ENCODE data around the gene ANXA1. TPM values are rescaled to one million over a fixed set of nuclear protein-coding genes. Genes with fewer than 3 reads are reported as not detected.

ANXA1 gene
- total RNA-seq, 2 donors from 2014 or later: 69.8 to 142 TPM

DNA sequence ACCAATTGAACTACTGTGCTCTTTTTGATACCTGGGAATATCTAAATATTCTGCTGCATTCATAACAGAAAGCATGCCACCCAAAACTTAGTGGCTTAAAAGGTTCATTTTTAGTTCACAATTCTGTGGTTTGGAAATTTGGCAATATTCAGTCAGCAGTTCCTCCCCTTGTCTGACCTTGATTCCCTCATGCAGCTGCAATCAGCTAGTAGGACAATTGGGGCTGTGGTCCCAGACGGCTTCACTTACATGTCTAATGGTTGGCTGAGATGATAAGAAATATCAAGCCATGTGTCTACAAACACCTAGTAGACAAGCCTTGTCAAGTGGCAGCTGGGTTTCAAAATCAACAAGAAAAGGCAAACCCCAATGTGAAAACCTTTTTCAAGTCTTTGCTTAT lies 51.3 kb downstream of the ANXA1 start:
- Histone ChIP-seq H3K4me3 (no peak overlapping the region), H3K27ac (no peak overlapping the region), H3K4me1 (no peaks in the 10 kb centered on the region), H3K27me3 (no peaks in the 10 kb centered on the region), H3K36me3 (no peaks in the 10 kb centered on the region), H3K9me3 (no peaks in the 10 kb centered on the region)
- no peak for DNase-seq (ENCODE audit: low spot score)
- TF ChIP-seq, protein P1, sequence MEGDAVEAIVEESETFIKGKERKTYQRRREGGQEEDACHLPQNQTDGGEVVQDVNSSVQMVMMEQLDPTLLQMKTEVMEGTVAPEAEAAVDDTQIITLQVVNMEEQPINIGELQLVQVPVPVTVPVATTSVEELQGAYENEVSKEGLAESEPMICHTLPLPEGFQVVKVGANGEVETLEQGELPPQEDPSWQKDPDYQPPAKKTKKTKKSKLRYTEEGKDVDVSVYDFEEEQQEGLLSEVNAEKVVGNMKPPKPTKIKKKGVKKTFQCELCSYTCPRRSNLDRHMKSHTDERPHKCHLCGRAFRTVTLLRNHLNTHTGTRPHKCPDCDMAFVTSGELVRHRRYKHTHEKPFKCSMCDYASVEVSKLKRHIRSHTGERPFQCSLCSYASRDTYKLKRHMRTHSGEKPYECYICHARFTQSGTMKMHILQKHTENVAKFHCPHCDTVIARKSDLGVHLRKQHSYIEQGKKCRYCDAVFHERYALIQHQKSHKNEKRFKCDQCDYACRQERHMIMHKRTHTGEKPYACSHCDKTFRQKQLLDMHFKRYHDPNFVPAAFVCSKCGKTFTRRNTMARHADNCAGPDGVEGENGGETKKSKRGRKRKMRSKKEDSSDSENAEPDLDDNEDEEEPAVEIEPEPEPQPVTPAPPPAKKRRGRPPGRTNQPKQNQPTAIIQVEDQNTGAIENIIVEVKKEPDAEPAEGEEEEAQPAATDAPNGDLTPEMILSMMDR (IDR thresholded peaks at IDR 0.05): no peak

DNA sequence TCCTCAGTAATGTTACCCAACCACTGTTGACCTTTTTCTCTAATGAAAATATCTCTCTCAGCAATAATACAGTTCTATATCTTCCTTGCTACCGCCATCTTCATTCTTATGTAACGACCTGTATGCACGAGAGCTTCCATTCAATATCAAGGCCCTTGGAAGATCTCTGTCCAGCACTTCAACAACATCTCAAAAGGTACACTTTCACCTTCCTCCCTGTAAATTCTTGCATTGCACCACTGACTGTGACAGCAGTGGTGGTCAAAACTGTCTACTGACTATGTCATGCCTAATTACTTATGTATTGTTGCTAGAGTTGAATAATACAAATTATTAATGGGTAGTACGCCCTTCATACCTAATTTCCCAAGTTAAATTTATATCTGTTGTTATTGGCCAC lies 53.3 kb downstream of the ANXA1 start:
- no peaks in the 10 kb centered on the region for H3K36me3 ChIP-seq
- no peak overlapping the region for H3K4me3 ChIP-seq
- DNase-seq (ENCODE audit: low spot score): no peak
- no peak overlapping the region for H3K27ac ChIP-seq
- H3K9me3 ChIP-seq: no peaks in the 10 kb centered on the region
- TF ChIP-seq, protein P1 (IDR thresholded peaks at IDR 0.05): no peak
- no peaks in the 10 kb centered on the region for H3K27me3 ChIP-seq
- H3K4me1 ChIP-seq: no peaks in the 10 kb centered on the region

DNA sequence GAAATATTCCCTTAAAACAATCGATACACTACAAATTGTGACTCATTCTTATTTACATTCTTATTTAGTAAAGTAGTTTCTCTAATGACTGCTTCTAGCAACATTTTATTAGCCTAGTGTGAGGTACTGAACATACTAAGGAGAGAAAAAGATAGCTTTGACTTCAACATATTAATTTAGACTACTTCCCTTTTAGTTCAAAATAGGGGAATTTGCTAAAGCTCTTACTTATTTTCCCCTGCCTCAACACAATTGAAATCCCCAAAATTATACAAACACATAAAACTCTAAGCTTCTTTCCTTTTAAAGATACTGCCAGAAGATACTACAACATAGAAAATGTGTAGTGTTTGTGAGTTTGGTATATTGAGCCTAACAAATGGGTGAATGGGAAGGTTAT lies 55.2 kb downstream of the ANXA1 start:
- H3K27me3 ChIP-seq: no peaks in the 10 kb centered on the region
- no peak overlapping the region for H3K27ac ChIP-seq
- H3K9me3 ChIP-seq: no peaks in the 10 kb centered on the region
- H3K4me1 ChIP-seq: no peaks in the 10 kb centered on the region
- H3K4me3 ChIP-seq: no peak overlapping the region
- TF ChIP-seq, protein P1 (IDR thresholded peaks at IDR 0.05): no peak
- H3K36me3 ChIP-seq: no peaks in the 10 kb centered on the region
- no peak for DNase-seq (ENCODE audit: low spot score)

DNA sequence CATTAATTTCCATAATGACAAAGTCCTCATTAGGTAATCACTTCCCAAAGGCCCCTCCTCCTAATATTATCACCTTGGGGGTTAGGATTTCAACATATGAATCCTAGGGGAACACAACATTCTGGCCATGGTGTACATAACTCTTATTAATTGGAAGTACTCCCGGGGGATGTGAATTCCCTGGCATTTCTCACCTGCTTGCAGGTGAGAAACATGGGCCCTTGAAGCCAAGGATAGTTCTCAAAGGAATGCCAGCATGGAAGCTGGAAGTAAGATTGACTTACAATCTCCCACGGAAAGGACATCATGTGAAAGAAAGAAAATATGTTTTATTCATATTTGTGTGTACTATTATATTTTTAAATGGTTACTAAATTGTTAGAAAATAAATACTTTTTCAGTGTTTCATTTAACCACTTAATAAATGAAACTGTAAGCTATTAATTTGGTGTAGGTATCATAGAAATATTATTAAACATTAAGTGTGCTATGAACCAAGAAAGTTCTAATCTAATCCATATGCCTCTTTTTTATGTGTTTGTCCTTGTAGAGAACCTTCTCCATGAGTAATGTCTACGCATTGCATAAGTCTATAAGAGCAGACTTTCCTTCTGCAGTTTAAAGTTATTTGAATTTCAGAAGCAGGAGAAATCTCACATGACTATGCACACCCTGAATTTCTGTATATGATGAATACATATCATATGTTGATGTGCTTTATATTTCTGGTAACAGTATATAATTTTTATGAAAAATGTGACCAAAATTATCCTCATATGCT lies 59.4 kb downstream of the ANXA1 start:
- no peak overlapping the region for H3K27ac ChIP-seq

DNA sequence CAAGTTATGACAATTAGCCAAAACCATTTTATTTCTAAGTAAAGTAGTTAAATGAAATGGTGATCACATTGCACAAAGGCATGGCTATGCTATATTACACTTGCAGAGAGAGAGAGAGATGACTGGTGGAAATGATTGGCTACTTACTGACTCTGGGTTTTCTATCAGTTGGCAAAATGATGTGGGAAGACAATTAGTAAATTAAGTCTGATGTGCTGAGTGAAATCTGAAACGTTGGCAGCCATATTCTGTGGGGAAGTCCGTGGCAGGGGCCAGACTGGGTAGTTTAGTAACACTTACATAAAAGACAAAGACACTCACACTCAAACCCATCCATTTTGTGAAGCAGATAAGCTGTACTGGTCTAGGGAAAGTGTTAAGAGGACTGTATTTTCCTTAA lies 61.6 kb downstream of the ANXA1 start:
- Histone ChIP-seq H3K36me3 (no peaks in the 10 kb centered on the region), H3K27me3 (no peaks in the 10 kb centered on the region), H3K27ac (no peak overlapping the region), H3K4me1 (no peaks in the 10 kb centered on the region), H3K9me3 (no peaks in the 10 kb centered on the region), H3K4me3 (no peak overlapping the region)
- no peak for DNase-seq (ENCODE audit: low spot score)
- TF ChIP-seq, protein P1 (IDR thresholded peaks at IDR 0.05): no peak

More for the DNA sequence above, 59.4 kb downstream of the ANXA1 start:
- H3K9me3 ChIP-seq: no peaks in the 10 kb centered on the region
- TF ChIP-seq, protein P1 (IDR thresholded peaks at IDR 0.05): no peak
- H3K27me3 ChIP-seq: no peaks in the 10 kb centered on the region
- H3K4me3 ChIP-seq: no peak overlapping the region
- DNase-seq (ENCODE audit: low spot score): no peak
- H3K36me3 ChIP-seq: no peaks in the 10 kb centered on the region
- H3K4me1 ChIP-seq: no peaks in the 10 kb centered on the region

DNA sequence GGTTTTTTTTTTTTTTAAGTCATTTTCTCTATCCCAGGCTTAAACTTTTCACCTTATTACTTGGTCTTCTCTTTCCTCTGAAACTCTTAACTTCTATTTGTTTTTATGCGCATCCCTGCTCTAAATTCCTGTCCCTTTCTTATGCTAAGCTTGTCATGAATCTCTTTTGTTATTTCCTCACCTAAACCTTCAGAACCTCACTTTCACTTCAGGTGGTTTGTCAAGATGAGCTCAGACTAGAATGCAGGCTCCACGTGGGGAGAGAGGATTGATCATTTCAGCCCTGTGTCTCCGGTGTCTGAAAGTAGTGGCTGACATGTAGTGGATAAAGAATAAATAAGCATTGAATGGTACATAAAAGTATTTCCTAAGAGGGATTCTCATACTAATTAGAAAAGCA lies 63.6 kb downstream of the ANXA1 start:
- TF ChIP-seq, protein P1 (IDR thresholded peaks at IDR 0.05): no peak
- DNase-seq (ENCODE audit: low spot score): no peak
- Histone ChIP-seq H3K4me3 (no peak overlapping the region), H3K27me3 (no peaks in the 10 kb centered on the region), H3K9me3 (no peaks in the 10 kb centered on the region), H3K27ac (no peak overlapping the region), H3K36me3 (no peaks in the 10 kb centered on the region), H3K4me1 (no peaks in the 10 kb centered on the region)
